ENCODE measurements around the gene RALBP1. TPM values are rescaled to one million over a fixed set of nuclear protein-coding genes. Genes with fewer than 3 reads are reported as not detected.

The RALBP1 gene
- total RNA-seq, 4 donors from 2014 or later, result 211 to 229 (median 224) TPM

- no peak overlapping the region for H3K4me3 ChIP-seq (ENCODE audit: low read depth, poor library complexity, severe bottlenecking)
- TF ChIP-seq CTCF (IDR thresholded peaks at IDR 0.05), result no peak
- no peak for TF ChIP-seq POLR2A (IDR thresholded peaks at IDR 0.05)
- 52 to 58% methylated on average over 6 of the region's 6 CpGs for WGBS, 2 donors
- DNase-seq (ENCODE audit: low spot score in 2 of 2), result no peak
- intact Hi-C loops (cut with DNase I; ENCODE audit: low total_unique reads), result no loop called here
Observed at GRCh38 chr18:9539283-9539682, 64.0 kb downstream of the RALBP1 start.

GRCh38 chr18:9539938-9540337, 64.6 kb downstream of the RALBP1 start:
- TF ChIP-seq POLR2A (IDR thresholded peaks at IDR 0.05) (no peak), CTCF (IDR thresholded peaks at IDR 0.05) (no peak)
- intact Hi-C loops (cut with DNase I; ENCODE audit: low total_unique reads), result no loop called here
- 88 to 93% methylated on average over 8 of the region's 8 CpGs for WGBS, 2 donors
- H3K4me3 ChIP-seq (ENCODE audit: low read depth, poor library complexity, severe bottlenecking), result no peak overlapping the region
- DNase-seq (ENCODE audit: low spot score in 2 of 2), result no peak

GRCh38 chr18:9542924-9543323, 67.6 kb downstream of the RALBP1 start:
- 75 to 78% methylated on average over 4 of the region's 4 CpGs for WGBS, 2 donors
- H3K4me3 ChIP-seq (ENCODE audit: low read depth, poor library complexity, severe bottlenecking), result no peak overlapping the region
- no peak for TF ChIP-seq POLR2A (IDR thresholded peaks at IDR 0.05)
- TF ChIP-seq CTCF (IDR thresholded peaks at IDR 0.05), result no peak
- DNase-seq (ENCODE audit: low spot score in 2 of 2), result no peak
- intact Hi-C loops (cut with DNase I; ENCODE audit: low total_unique reads), result no loop called here

- TF ChIP-seq CTCF (IDR thresholded peaks at IDR 0.05) (no peak), POLR2A (IDR thresholded peaks at IDR 0.05) (no peak)
- intact Hi-C loops (cut with DNase I; ENCODE audit: low total_unique reads), result no loop called here
- DNase-seq (ENCODE audit: low spot score in 2 of 2), result no peak
- H3K4me3 ChIP-seq (ENCODE audit: low read depth, poor library complexity, severe bottlenecking), result no peak overlapping the region
- WGBS, 2 donors, result 65 to 67% methylated on average over 5 of the region's 5 CpGs
Observed at GRCh38 chr18:9545029-9545428, 69.7 kb downstream of the RALBP1 start.

GRCh38 chr18:9546468-9546867, 71.2 kb downstream of the RALBP1 start:
- no peak overlapping the region for H3K4me3 ChIP-seq (ENCODE audit: low read depth, poor library complexity, severe bottlenecking)
- no peak for DNase-seq (ENCODE audit: low spot score in 2 of 2)
- 82 to 86% methylated on average over 6 of the region's 6 CpGs for WGBS, 2 donors
- TF ChIP-seq CTCF (IDR thresholded peaks at IDR 0.05) (no peak), POLR2A (IDR thresholded peaks at IDR 0.05) (no peak)
- intact Hi-C loops (cut with DNase I; ENCODE audit: low total_unique reads), result no loop called here

- intact Hi-C loops (cut with DNase I; ENCODE audit: low total_unique reads), result no loop called here
- TF ChIP-seq POLR2A (IDR thresholded peaks at IDR 0.05), result no peak
- no peak for TF ChIP-seq CTCF (IDR thresholded peaks at IDR 0.05)
- no peak for DNase-seq (ENCODE audit: low spot score in 2 of 2)
- WGBS, 2 donors, result 82 to 87% methylated on average over 7 of the region's 7 CpGs
- no peak overlapping the region for H3K4me3 ChIP-seq (ENCODE audit: low read depth, poor library complexity, severe bottlenecking)
Observed at GRCh38 chr18:9547782-9548181, 72.5 kb downstream of the RALBP1 start.
